Mesendoderm (in vitro differentiated cells): Measurements from ENCODE around the gene ENTHD1.

ENCODE experiments used
- DNase-seq: peaks from one replicate; pipeline ENCODE4 v3.0.0; 2013
- H2AK5ac ChIP-seq: 2 replicates; pipeline ENCODE4 v1.6.1; 2013; ENCODE audit warnings: low read length, inconsistent platforms
- H2BK120ac ChIP-seq: 2 replicates; pipeline ENCODE4 v1.6.1; 2013; ENCODE audit warnings: low read depth, mild to moderate bottlenecking, low read length, moderate library complexity, mixed read lengths
- H2BK15ac ChIP-seq: replicated peaks from 2 replicates; pipeline ENCODE4 v1.6.1; 2013; ENCODE audit warnings: low read depth, mild to moderate bottlenecking, moderate library complexity
- H2BK5ac ChIP-seq: 2 replicates; pipeline ENCODE4 v1.6.1; 2013; ENCODE audit warnings: low read length, inconsistent platforms
- H3K18ac ChIP-seq: 2 replicates; pipeline ENCODE4 v1.6.1; 2013; ENCODE audit warnings: mild to moderate bottlenecking, low read length, mixed read lengths
- H3K23ac ChIP-seq: one replicate; pipeline ENCODE4 v1.6.1; 2013; ENCODE audit warnings: low read length
- H3K27ac ChIP-seq: 2 replicates; pipeline ENCODE4 v1.5.1; 2013; ENCODE audit warnings: low read depth, mild to moderate bottlenecking, inconsistent platforms, low read length, moderate library complexity
- H3K27me3 ChIP-seq: 2 replicates; pipeline ENCODE4 v1.6.1; 2013; ENCODE audit warnings: low read length, control low read depth, mild to moderate bottlenecking, inconsistent platforms; ENCODE audit not compliant: insufficient read depth, poor library complexity
- H3K36me3 ChIP-seq: 2 replicates; pipeline ENCODE4 v1.6.1; 2013; ENCODE audit warnings: low read length, inconsistent platforms; ENCODE audit not compliant: control insufficient read depth, insufficient read depth
- H3K4ac ChIP-seq: one replicate; pipeline ENCODE4 v1.6.1; 2013; ENCODE audit warnings: low read depth, mild to moderate bottlenecking, low read length, moderate library complexity
- H3K4me1 ChIP-seq: 2 replicates; pipeline ENCODE4 v1.6.1; 2013; ENCODE audit warnings: low read depth, low read length, inconsistent platforms; ENCODE audit not compliant: control insufficient read depth
- H3K4me2 ChIP-seq: 2 replicates; pipeline ENCODE4 v1.6.1; 2013; ENCODE audit warnings: low read length
- H3K4me3 ChIP-seq: 2 replicates; pipeline ENCODE4 v1.5.1; 2013; ENCODE audit warnings: mild to moderate bottlenecking, low read length
- H3K56ac ChIP-seq: one replicate; pipeline ENCODE4 v1.6.1; 2013; ENCODE audit warnings: low read length
- H3K79me1 ChIP-seq: 2 replicates; pipeline ENCODE4 v1.6.1; 2013; ENCODE audit warnings: low read length, inconsistent platforms
- H3K79me2 ChIP-seq: 2 replicates; pipeline ENCODE4 v1.6.1; 2013; ENCODE audit warnings: mild to moderate bottlenecking, low read length; ENCODE audit not compliant: control insufficient read depth, insufficient read depth
- H3K9ac ChIP-seq: 2 replicates; pipeline ENCODE4 v1.6.1; 2013; ENCODE audit warnings: low read length, inconsistent platforms
- H4K5ac ChIP-seq: one replicate; pipeline ENCODE4 v1.6.1; 2013; ENCODE audit warnings: low read length
- H4K8ac ChIP-seq: one replicate; pipeline ENCODE4 v1.6.1; 2013; ENCODE audit warnings: low read depth, mild to moderate bottlenecking, control low read depth, low read length, moderate library complexity
- WGBS: extraction: QIAGEN DNeasy Blood & Tissue Kit; methylation state at CpG from one replicate; pipeline ENCODE4 v1.1.7; 2013; ENCODE audit warnings: low lambda C conversion rate, missing lambda C conversion rate; ENCODE audit not compliant: insufficient coverage; ENCODE audit errors: extremely low coverage; 5-methylcytosine and 5-hydroxymethylcytosine counted together

ENTHD1 gene

DNA sequence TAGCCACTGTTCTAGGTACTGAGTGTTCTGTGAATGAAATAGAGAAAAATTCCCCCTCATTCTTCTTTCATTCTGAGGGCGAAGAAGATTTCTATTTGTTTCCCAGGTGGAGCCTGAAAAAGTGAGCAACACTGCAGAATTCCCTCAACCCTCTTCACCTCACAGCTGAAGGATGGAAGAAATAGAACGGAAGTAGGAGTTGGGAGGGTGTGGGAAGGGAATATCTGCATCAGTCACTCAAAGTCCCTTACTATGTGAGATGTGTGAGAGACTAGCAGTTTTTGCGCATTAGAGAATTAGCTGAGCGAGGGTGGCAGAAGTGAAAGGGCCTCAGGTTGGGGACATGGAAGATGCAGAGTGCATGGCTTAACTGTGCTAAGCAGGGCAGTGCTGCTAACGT, 88.4 kb downstream of the ENTHD1 start:
- no peak overlapping the region for H3K23ac ChIP-seq
- H2BK5ac ChIP-seq = no peak overlapping the region
- H3K56ac ChIP-seq = no peak overlapping the region
- no peak overlapping the region for H4K8ac ChIP-seq
- no peak overlapping the region for H2BK120ac ChIP-seq
- H3K9ac ChIP-seq = no peak overlapping the region
- WGBS = no CpG with 5 or more reads among the region's 5 CpGs
- H3K36me3 ChIP-seq = no peaks in the 10 kb centered on the region
- no peaks in the 10 kb centered on the region for H3K79me2 ChIP-seq
- H3K4me2 ChIP-seq = no peak overlapping the region
- H4K5ac ChIP-seq = no peak overlapping the region
- no peak overlapping the region for H3K4me3 ChIP-seq
- H3K4ac ChIP-seq = no peak overlapping the region
- no peaks in the 10 kb centered on the region for H3K79me1 ChIP-seq
- H2AK5ac ChIP-seq = no peak overlapping the region
- no peak for DNase-seq
- no peak overlapping the region for H3K18ac ChIP-seq
- no peak overlapping the region for H2BK15ac ChIP-seq
- H3K27ac ChIP-seq = no peak overlapping the region
- no peaks in the 10 kb centered on the region for H3K27me3 ChIP-seq
- no peaks in the 10 kb centered on the region for H3K4me1 ChIP-seq

DNA sequence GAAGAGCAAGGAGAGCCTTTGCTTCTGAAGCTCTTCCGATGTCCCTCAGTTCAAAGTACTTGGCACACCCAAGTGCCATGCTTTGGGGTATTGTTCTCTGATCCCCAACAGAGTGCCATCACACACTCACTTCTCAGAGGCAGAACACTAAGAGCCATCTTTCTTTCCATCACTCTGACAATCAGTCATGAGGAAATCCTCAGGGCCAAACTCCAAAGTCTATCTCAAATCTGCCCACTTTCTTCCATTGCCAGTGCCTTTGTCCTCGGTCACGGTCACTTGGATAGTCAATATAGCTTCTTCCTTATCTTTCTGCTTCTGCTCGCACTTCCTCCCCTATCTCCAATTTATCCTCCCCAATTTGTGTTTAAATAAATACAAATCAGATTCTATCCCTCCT, 90.9 kb downstream of the ENTHD1 start:
- H2BK120ac ChIP-seq = no peak overlapping the region
- no peak overlapping the region for H3K23ac ChIP-seq
- WGBS = no CpG with 5 or more reads among the region's 4 CpGs
- no peaks in the 10 kb centered on the region for H3K27me3 ChIP-seq
- no peak overlapping the region for H2AK5ac ChIP-seq
- no peak overlapping the region for H2BK5ac ChIP-seq
- H3K27ac ChIP-seq = no peak overlapping the region
- no peaks in the 10 kb centered on the region for H3K4me1 ChIP-seq
- no peak overlapping the region for H3K9ac ChIP-seq
- H3K79me1 ChIP-seq = no peaks in the 10 kb centered on the region
- H3K4ac ChIP-seq = no peak overlapping the region
- H3K56ac ChIP-seq = no peak overlapping the region
- no peak overlapping the region for H4K8ac ChIP-seq
- no peak overlapping the region for H3K4me2 ChIP-seq
- no peak for DNase-seq
- no peak overlapping the region for H3K4me3 ChIP-seq
- H3K18ac ChIP-seq = no peak overlapping the region
- no peak overlapping the region for H2BK15ac ChIP-seq
- H4K5ac ChIP-seq = no peak overlapping the region
- H3K79me2 ChIP-seq = no peaks in the 10 kb centered on the region
- no peaks in the 10 kb centered on the region for H3K36me3 ChIP-seq

DNA sequence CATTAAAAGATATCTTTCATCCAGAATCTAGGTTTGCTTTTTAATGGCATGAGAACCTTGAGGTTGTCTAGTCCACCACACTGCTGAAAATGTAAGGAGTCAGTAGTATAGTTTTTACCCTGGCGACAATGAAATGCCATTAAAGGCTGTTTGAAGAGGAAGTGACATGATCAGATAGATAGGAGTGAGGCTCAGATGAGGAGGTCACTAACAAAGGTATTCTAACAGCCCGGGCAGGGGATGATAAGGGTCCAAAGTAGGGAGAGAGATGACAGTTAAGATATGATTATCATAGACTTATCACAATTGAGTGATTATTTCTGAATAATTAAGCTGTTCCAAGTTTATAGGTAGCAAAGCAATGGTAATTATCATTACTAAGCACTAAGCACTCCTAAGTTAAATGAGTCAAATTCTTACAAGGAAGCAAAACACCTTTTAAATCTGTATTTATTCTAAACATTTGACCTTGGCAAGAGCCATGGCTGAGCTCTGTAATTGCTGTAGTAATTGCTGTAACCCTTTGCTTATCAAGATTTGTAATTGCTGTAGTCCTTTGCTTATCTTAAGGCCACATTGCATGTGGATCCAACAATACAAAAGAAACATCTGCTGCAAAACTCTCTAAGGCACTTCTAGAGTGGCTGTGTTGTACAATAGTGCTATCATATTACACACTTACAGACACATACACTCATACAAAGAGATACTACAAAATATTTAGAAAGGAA, 92.6 kb downstream of the ENTHD1 start:
- no peak overlapping the region for H2AK5ac ChIP-seq
- no peak overlapping the region for H2BK5ac ChIP-seq
- no peak overlapping the region for H3K9ac ChIP-seq
- H3K27ac ChIP-seq = no peak overlapping the region
- no peaks in the 10 kb centered on the region for H3K4me1 ChIP-seq
- WGBS = no CpG with 5 or more reads among the region's 2 CpGs
- H3K4me3 ChIP-seq = no peak overlapping the region
- no peak overlapping the region for H2BK120ac ChIP-seq
- peak; percentile 71 for DNase-seq
- no peaks in the 10 kb centered on the region for H3K79me1 ChIP-seq
- H3K27me3 ChIP-seq = no peaks in the 10 kb centered on the region
- no peak overlapping the region for H4K5ac ChIP-seq
- no peak overlapping the region for H3K56ac ChIP-seq
- H3K23ac ChIP-seq = no peak overlapping the region
- H3K4me2 ChIP-seq = no peak overlapping the region
- no peak overlapping the region for H4K8ac ChIP-seq
- H3K18ac ChIP-seq = no peak overlapping the region
- no peak overlapping the region for H2BK15ac ChIP-seq
- H3K36me3 ChIP-seq = no peaks in the 10 kb centered on the region
- H3K4ac ChIP-seq = no peak overlapping the region
- H3K79me2 ChIP-seq = no peaks in the 10 kb centered on the region

DNA sequence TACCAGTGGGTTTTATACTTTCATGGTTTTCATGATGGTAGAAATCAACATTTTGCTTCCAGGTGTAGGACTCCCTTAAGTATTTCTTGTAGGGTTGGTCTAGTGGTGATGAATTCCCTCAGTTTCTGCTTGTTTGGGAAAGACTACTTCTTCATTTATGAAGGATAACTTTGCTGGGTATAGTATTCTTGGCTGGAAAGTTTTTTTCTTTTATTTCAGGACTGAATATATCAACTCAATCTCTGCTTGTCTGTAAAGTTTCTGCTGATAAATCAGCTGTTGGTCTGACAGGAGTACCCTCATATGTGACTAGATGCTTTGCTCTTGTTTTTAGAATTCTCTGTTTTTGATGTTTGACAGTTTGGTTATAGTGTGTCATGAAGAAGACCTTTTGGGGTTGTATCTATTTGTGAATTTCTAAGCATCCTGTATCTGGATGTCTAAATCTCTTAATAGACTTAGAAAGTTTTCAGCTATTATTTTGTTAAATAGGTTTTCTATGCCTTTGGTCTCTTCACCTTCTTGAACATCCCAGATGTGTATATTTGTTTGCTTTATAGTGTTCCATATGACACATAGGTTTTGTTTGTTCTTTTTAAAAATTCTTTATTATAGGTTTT, 95.9 kb downstream of the ENTHD1 start:
- H3K36me3 ChIP-seq = no peaks in the 10 kb centered on the region
- no peaks in the 10 kb centered on the region for H3K79me2 ChIP-seq
- no peak overlapping the region for H4K8ac ChIP-seq
- no peak overlapping the region for H3K9ac ChIP-seq
- no peak overlapping the region for H2BK5ac ChIP-seq
- no peak overlapping the region for H2BK15ac ChIP-seq
- no peak for DNase-seq
- H3K4me1 ChIP-seq = no peaks in the 10 kb centered on the region
- H3K4me2 ChIP-seq = no peak overlapping the region
- H3K18ac ChIP-seq = no peak overlapping the region
- H3K4ac ChIP-seq = no peak overlapping the region
- no peak overlapping the region for H3K27ac ChIP-seq
- no peaks in the 10 kb centered on the region for H3K27me3 ChIP-seq
- no peak overlapping the region for H4K5ac ChIP-seq
- H3K4me3 ChIP-seq = no peak overlapping the region
- H3K79me1 ChIP-seq = no peaks in the 10 kb centered on the region
- H2AK5ac ChIP-seq = no peak overlapping the region
- no peak overlapping the region for H2BK120ac ChIP-seq
- H3K23ac ChIP-seq = no peak overlapping the region
- no peak overlapping the region for H3K56ac ChIP-seq

DNA sequence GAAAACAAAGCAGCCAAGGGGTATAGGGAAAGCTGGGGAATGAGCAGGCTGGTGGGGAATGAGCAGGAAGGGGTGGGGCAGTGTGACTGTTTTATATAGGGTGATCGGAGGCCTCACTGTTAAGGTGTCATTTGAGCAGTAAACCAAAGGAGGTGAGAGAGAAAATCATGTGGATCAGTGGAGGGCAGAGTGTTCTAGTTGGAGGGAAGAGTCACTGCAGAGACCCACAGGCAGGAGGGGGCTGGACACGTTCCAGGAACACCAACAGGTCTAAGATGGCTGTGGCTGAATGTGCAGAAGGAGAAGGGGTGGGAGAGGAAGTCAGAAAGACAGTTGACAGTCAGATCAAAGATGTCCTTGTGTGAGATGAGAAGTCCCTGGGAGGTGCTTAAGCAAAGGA, 103.8 kb downstream of the ENTHD1 start:
- Histone ChIP-seq H2BK5ac (no peak overlapping the region), H3K27me3 (no peaks in the 10 kb centered on the region), H3K23ac (no peak overlapping the region), H3K79me1 (no peaks in the 10 kb centered on the region), H3K4me2 (no peak overlapping the region), H3K18ac (no peak overlapping the region), H3K36me3 (no peaks in the 10 kb centered on the region), H3K27ac (no peak overlapping the region), H2AK5ac (no peak overlapping the region), H3K9ac (no peak overlapping the region), H3K4me1 (no peaks in the 10 kb centered on the region), H2BK120ac (no peak overlapping the region), H3K4me3 (no peak overlapping the region), H2BK15ac (no peak overlapping the region), H4K5ac (no peak overlapping the region), H3K4ac (no peak overlapping the region), H4K8ac (no peak overlapping the region), H3K79me2 (no peaks in the 10 kb centered on the region), H3K56ac (no peak overlapping the region)
- no CpG with 5 or more reads among the region's 2 CpGs for WGBS
- DNase-seq = no peak

DNA sequence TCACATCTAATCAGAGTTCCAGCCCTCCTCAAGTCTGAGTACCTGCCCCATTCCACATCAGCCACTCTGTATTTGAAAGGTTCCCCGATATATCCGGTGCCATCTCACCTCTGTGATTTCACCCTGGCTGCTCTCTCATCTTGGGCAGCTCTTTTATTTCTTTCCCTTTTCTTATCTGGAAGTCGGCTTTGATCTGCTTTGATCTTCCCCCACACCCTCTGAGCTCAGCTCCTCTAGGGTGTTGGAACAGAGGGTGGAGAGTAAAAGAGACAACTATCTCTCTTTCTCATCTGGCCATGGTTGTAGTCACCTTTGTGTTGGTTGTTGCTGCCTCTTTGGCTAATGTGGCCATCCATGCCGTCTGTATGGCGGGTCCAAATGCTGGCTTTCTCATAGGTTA, 108.3 kb downstream of the ENTHD1 start:
- WGBS = no CpG with 5 or more reads among the region's 5 CpGs
- Histone ChIP-seq H2BK5ac (no peak overlapping the region), H3K4ac (no peak overlapping the region), H3K27ac (no peak overlapping the region), H3K4me2 (no peak overlapping the region), H3K79me1 (no peaks in the 10 kb centered on the region), H3K36me3 (no peaks in the 10 kb centered on the region), H3K18ac (no peak overlapping the region), H4K5ac (no peak overlapping the region), H3K23ac (no peak overlapping the region), H3K79me2 (no peaks in the 10 kb centered on the region), H3K9ac (no peak overlapping the region), H2BK15ac (no peak overlapping the region), H3K4me3 (no peak overlapping the region), H3K56ac (no peak overlapping the region), H3K27me3 (no peaks in the 10 kb centered on the region), H3K4me1 (no peaks in the 10 kb centered on the region), H2BK120ac (no peak overlapping the region), H2AK5ac (no peak overlapping the region), H4K8ac (no peak overlapping the region)
- DNase-seq = no peak
